IgD-negative memory B cell (primary cell): ENCODE data around the gene PROSER3. TPM values are rescaled to one million over a fixed set of nuclear protein-coding genes. Genes with fewer than 3 reads are reported as not detected.
"Not testable (repeated sequence)": the region's sequence is repeated elsewhere in the genome, so short reads cannot be mapped to it uniquely, and the experiment has no call there.

ENCODE experiments used
- H3K27ac Mint-ChIP-seq, 3 donors: one replicate each; pipeline ENCODE4 v1.8.0; 2020 to 2022; ENCODE audit warnings: mild to moderate bottlenecking in 3 of 3, mixed read lengths in 3 of 3, moderate library complexity in 1 of 3
- H3K27me3 Mint-ChIP-seq: one replicate; pipeline ENCODE4 v1.8.0; 2021; ENCODE audit warnings: mixed read lengths
- H3K36me3 Mint-ChIP-seq: one replicate; pipeline ENCODE4 v1.8.0; 2020; ENCODE audit warnings: mild to moderate bottlenecking, mixed read lengths
- H3K4me1 Mint-ChIP-seq, 3 donors: one replicate each; pipeline ENCODE4 v1.8.0; 2020 to 2022; ENCODE audit warnings: mixed read lengths in 3 of 3, mild to moderate bottlenecking in 1 of 3
- H3K4me3 Mint-ChIP-seq, 4 donors: one replicate each; pipeline ENCODE4 v1.8.0; 2020 to 2022; ENCODE audit warnings: mild to moderate bottlenecking in 4 of 4, mixed read lengths in 4 of 4, moderate library complexity in 3 of 4
- H3K9me3 Mint-ChIP-seq, 3 donors: one replicate each; pipeline ENCODE4 v1.8.0; 2020 to 2021; ENCODE audit warnings: mixed read lengths in 3 of 3, mild to moderate bottlenecking in 1 of 3
- polyA plus RNA-seq: library from polyadenylated mRNA; unstranded; fragments of 300-500 nt; fragmentation: Illumina TruSeq; gene quantifications from one replicate; pipeline ENCODE4 v1.2.3, GENCODE V29; 2021

The PROSER3 gene
- polyA plus RNA-seq, 1 donor from 2014 or later, result 7.3 TPM

GRCh38 chr19:35766571-35767104 is 8.7 kb downstream of the PROSER3 start:
- H3K27me3 Mint-ChIP-seq, result no peaks in the 10 kb centered on the region
- peaks cover 4% of the 10 kb centered on the region for H3K36me3 Mint-ChIP-seq
- no peaks in the 10 kb centered on the region for H3K4me1 Mint-ChIP-seq
- H3K27ac Mint-ChIP-seq, result no peak overlapping the region
- no peaks in the 10 kb centered on the region for H3K9me3 Mint-ChIP-seq
- H3K4me3 Mint-ChIP-seq, result no peak overlapping the region

DNA sequence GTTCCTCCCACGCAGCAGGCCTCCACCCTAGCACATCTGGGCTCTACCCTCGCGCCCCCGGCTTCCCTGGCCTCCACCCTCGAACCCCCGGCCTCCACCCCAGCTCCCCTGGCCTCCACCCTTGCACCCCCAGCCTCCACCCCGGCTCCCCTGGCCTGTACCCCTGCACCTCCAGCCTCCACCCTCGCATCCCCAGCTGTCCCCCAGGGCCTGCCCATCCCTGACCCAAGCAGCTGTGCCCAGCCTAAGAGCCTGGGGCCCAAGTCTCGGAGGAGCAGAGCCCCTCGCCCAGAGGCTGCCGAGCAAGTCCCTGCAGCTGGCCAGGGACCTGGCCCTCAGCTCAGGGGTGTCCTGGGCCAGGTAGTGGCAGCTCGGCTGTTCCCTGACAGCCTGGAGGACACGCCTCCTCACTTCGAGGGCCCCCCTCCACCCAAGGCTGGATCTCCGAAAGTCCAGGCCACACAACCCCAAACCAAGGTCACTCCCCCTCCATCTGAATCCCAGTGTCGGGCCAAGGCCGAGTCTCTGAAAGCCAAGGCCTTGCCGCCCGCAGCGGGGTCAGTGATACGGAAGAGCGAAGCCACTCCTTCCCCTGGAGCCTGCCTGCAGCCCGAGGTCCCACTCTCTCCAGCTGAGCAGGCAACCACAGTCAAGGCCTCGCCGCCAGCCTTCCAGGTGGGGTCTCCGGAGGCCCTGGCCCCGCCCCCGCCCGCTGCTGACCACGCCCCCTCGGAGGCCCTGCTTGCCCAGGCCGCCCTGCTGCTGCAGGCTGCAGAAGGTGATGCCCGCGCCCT is 9.5 kb downstream of the PROSER3 start:
- Mint-ChIP-seq H3K4me3 (no peak overlapping the region), H3K27ac (no peak overlapping the region), H3K27me3 (no peaks in the 10 kb centered on the region)

DNA sequence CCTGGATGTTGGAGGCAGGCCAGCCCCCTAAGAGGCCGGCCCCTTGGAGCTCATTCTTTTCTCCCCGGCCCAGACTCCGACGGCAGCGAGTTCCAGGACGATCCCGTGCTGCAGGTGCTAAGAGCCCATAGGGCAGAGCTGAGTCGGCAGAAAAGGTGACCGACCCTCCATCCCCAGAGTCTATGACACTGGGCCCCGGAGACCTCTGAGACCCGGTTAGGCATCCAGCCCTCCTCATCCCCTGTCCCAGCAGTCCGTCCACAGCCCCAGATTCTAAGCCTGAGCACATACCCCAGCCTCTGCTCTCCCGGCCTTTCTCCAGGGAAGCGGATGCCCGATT is 10.1 kb downstream of the PROSER3 start:
- Mint-ChIP-seq H3K4me1 (no peaks in the 10 kb centered on the region), H3K27ac (no peak overlapping the region), H3K27me3 (no peaks in the 10 kb centered on the region), H3K9me3 (no peaks in the 10 kb centered on the region), H3K4me3 (peak overlapping the region in 1 of 4 donors; percentile 36), H3K36me3 (peaks cover 4% of the 10 kb centered on the region)

More for the DNA sequence above, 9.5 kb downstream of the PROSER3 start:
- Mint-ChIP-seq H3K4me1 (no peaks in the 10 kb centered on the region), H3K36me3 (peaks cover 4% of the 10 kb centered on the region), H3K9me3 (no peaks in the 10 kb centered on the region)

DNA sequence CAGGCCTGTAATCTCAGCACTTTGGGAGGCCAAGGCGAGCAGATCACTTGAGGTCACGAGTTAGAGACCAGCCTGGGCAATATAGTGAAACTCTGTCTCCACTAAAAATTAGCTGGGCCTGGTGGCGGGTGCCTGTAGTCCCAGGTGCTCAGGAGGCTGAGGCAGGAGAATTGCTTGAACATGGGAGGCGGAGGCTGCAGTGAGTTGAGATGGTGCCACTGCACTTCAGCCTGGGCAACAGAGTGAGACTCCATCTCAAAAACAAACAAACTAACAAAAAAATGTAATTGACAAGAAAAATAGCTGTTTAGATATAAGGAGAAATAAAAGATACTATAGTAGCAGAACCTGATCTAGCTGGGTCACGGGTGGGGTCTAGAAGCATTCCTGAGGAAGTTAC is 14.4 kb downstream of the PROSER3 start:
- not testable (repeated sequence) for H3K27me3 Mint-ChIP-seq, H3K4me1 Mint-ChIP-seq, H3K4me3 Mint-ChIP-seq

DNA sequence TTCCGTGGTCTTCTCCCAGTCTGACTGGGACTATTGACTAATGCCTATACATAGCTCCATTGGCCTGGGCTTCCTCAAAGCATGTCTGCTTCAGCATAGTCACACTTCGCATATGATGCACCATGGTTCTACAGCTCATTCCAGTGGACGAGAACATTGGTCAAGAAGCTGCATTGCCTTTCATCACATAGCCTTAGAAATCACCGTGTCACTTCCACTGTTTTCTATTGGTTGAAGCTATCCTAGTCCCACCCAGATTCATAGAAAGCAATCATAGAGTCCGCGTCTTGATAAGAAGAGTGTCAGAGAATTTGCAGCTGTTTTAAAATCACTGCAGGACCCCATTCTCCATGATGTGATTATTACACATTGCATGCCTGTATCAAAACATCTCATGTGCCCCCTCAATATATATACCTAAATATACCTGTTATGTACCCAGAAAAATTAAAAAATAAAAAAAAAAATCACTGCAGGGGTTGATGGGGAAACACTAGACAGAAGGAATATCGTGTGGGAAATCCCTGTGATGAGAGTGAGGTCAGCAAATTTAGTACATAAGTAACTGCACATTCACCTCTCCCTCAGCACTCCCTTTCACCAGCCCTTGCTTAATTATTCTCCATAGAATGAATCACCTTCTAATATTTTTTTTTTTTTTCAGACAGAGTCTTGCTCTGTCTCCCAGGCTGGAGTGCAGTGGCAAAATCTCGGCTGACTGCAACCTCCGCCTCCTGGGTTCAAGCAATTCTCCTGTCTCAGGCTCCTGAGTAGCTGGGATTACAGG is 15.2 kb downstream of the PROSER3 start:
- peaks cover 0 to 10% (median 9%) of the 10 kb centered on the region in 3 donors for H3K4me1 Mint-ChIP-seq
- peak overlapping the region in 1 of 3 donors; percentile 5 for H3K27ac Mint-ChIP-seq
- H3K36me3 Mint-ChIP-seq, result peaks cover 3% of the 10 kb centered on the region
- H3K4me3 Mint-ChIP-seq, result no peak overlapping the region
- no peaks in the 10 kb centered on the region for H3K27me3 Mint-ChIP-seq
- no peaks in the 10 kb centered on the region for H3K9me3 Mint-ChIP-seq

More for the DNA sequence above, 14.4 kb downstream of the PROSER3 start:
- H3K36me3 Mint-ChIP-seq, H3K9me3 Mint-ChIP-seq: not testable (repeated sequence)
- peak overlapping the region in 1 of 3 donors; percentile 67 for H3K27ac Mint-ChIP-seq

DNA sequence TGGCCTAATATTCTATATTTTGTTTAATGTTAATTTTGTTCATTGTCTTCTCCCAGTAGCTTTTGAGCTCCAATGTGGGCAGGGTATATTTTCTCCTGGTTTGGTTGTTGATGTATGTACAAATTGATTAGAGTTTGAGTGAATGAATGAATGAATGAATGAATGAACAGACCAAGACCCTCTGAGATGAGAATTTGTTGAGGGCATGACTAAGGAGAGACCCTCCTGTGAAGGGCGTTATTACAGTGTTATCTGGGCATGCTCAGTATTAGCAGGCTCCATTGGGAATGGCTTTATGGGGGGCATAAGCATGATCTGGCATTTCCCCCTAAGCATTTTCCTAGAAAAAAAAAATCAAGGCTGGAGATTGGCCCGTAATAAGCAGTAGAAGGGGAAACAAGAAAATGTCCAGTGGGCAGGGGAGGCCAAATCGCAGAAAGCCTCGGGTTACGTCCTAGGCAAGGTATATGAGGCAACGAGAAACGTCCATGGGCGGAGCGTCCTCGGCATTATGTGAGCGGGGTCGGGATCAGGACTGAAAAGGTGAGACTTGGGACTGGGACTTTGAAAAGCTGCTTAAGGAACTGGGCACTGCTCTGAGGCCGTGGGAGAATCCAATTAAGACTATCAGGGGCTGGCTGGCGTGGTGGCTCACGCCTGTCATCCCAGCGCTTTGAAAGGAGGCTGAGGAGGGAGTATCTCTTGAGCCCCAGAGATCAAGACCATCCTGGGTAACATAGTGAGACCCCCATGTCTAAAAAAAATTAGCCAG is 16.5 kb downstream of the PROSER3 start:
- H3K4me1 Mint-ChIP-seq, result peaks cover 0 to 10% (median 9%) of the 10 kb centered on the region in 3 donors
- H3K9me3 Mint-ChIP-seq, result no peaks in the 10 kb centered on the region
- H3K36me3 Mint-ChIP-seq, result peaks cover 4% of the 10 kb centered on the region
- peak overlapping the region; percentile 54 to 94 (median 82) for H3K4me3 Mint-ChIP-seq
- H3K27ac Mint-ChIP-seq, result peak overlapping the region in 1 of 3 donors; percentile 92
- no peaks in the 10 kb centered on the region for H3K27me3 Mint-ChIP-seq

DNA sequence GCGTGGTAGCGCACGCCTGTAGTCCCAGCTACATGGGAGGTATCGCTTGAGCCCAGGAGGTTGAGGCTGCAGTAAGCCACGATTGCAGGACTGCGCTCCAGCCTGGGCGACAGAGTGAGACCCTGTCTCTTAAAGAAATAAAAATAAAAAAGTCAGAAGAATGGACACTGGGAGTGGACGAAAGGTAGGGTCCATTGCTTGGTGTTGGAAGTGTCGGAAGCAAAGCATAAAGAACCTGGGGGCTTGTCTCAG is 17.0 kb downstream of the PROSER3 start:
- no peaks in the 10 kb centered on the region for H3K27me3 Mint-ChIP-seq

GRCh38 chr19:35775298-35776101 is 17.5 kb downstream of the PROSER3 start, which contains the start of gene ARHGAP33:
ARHGAP33 (plus strand) TSS chr19:35775564; CDS start chr19:35775659, 95 bp downstream.
- H3K4me1 Mint-ChIP-seq, result peaks cover 0 to 10% (median 9%) of the 10 kb centered on the region in 3 donors
- peak within 1 kb of the TSS; percentile 79 to 94 (median 88) for H3K4me3 Mint-ChIP-seq
- peaks cover 6% of the 10 kb centered on the region for H3K36me3 Mint-ChIP-seq
- no peaks in the 10 kb centered on the region for H3K9me3 Mint-ChIP-seq
- H3K27me3 Mint-ChIP-seq, result no peaks in the 10 kb centered on the region
- peak within 1 kb of the TSS in 1 of 3 donors; percentile 92 for H3K27ac Mint-ChIP-seq

More for the DNA sequence above, 17.0 kb downstream of the PROSER3 start:
- Mint-ChIP-seq H3K9me3 (no peaks in the 10 kb centered on the region), H3K4me1 (peaks cover 0 to 10% (median 9%) of the 10 kb centered on the region in 3 donors), H3K4me3 (peak overlapping the region; percentile 79 to 94 (median 88)), H3K27ac (peak overlapping the region in 1 of 3 donors; percentile 92), H3K36me3 (peaks cover 6% of the 10 kb centered on the region)

- H3K4me1 Mint-ChIP-seq, result peaks cover 0 to 10% (median 9%) of the 10 kb centered on the region in 3 donors
- H3K4me3 Mint-ChIP-seq, result peak overlapping the region; percentile 71 to 87 (median 80)
- no peaks in the 10 kb centered on the region for H3K9me3 Mint-ChIP-seq
- peak overlapping the region in 2 of 3 donors; percentile 43 to 68 for H3K27ac Mint-ChIP-seq
- H3K36me3 Mint-ChIP-seq, result peaks cover 6% of the 10 kb centered on the region
- H3K27me3 Mint-ChIP-seq, result no peaks in the 10 kb centered on the region
These were observed 18.3 kb downstream of the PROSER3 start for GRCh38 chr19:35776102-35776788.

DNA sequence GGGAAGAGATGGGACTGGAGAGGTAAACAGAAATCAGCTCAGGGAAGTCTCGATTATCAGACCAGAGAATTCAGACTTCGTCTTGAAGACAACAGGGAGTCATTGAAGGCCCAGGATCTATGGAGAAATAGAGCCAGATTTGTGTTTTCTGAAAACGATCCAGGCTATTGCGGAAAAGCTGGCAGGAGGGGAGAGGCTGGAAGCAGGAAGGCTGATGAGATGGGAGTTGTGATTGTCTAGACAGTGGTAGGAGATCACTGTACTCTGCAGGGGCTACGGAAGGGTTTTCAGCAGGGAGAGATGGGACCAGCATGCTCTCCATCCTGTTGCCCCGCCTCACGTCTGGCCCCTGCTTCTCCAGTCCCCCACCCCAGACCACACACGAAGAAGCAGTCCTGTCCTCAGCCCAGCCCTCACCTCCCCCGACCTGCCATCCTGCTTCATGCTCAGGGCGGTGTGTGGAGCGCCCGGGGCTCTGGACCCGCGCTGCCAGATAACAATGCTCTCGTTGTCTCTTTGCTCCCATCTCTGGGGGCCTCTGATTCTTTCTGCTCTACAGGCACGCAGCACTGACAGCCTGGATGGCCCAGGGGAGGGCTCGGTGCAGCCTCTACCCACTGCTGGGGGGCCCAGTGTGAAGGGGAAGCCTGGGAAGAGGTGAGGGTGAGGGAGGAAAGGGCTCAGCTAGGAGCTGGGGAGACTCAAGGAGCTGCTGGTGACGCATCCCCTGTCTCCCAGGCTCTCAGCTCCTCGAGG is 19.3 kb downstream of the PROSER3 start:
- Mint-ChIP-seq H3K27ac (peak overlapping the region in 2 of 3 donors; percentile 68 to 85), H3K9me3 (no peaks in the 10 kb centered on the region), H3K27me3 (no peaks in the 10 kb centered on the region), H3K4me1 (peaks cover 0 to 10% (median 9%) of the 10 kb centered on the region in 3 donors), H3K36me3 (peaks cover 6% of the 10 kb centered on the region), H3K4me3 (peak overlapping the region; percentile 65 to 84 (median 74))

GRCh38 chr19:35777961-35778360 is 20.0 kb downstream of the PROSER3 start:
- no peaks in the 10 kb centered on the region for H3K27me3 Mint-ChIP-seq
- H3K4me3 Mint-ChIP-seq, result peak overlapping the region in 2 of 4 donors; percentile 65 to 68
- H3K36me3 Mint-ChIP-seq, result peaks cover 6% of the 10 kb centered on the region
- H3K9me3 Mint-ChIP-seq, result no peaks in the 10 kb centered on the region
- H3K4me1 Mint-ChIP-seq, result peaks cover 2 to 10% (median 9%) of the 10 kb centered on the region in 3 donors
- no peak overlapping the region for H3K27ac Mint-ChIP-seq

- peaks cover 6% of the 10 kb centered on the region for H3K36me3 Mint-ChIP-seq
- H3K9me3 Mint-ChIP-seq, result no peaks in the 10 kb centered on the region
- no peaks in the 10 kb centered on the region for H3K27me3 Mint-ChIP-seq
- peaks cover 6 to 10% (median 9%) of the 10 kb centered on the region in 3 donors for H3K4me1 Mint-ChIP-seq
- H3K4me3 Mint-ChIP-seq, result peak overlapping the region in 1 of 4 donors; percentile 25
- H3K27ac Mint-ChIP-seq, result no peak overlapping the region
These were observed 21.1 kb downstream of the PROSER3 start for GRCh38 chr19:35779033-35779432.

DNA sequence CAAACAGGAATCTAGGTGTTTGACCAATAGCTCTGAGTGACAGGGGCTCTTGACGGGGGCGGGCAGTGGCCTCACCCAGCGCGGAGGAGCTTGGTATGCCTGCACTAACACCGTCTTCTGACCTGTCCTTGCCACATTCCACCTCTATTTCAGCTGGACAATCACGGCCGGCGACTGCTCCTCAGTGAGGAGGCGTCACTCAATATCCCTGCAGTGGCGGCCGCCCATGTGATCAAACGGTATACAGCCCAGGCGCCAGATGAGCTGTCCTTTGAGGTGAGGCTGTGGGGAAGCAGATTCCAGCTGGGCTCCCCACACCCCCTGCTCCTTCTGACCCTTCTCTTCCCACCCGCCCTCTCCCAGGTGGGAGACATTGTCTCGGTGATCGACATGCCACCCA is 22.1 kb downstream of the PROSER3 start:
- Mint-ChIP-seq H3K27ac (no peak overlapping the region), H3K4me1 (peaks cover 4 to 8% (median 6%) of the 10 kb centered on the region in 3 donors), H3K4me3 (no peak overlapping the region), H3K9me3 (no peaks in the 10 kb centered on the region), H3K36me3 (peaks cover 6% of the 10 kb centered on the region), H3K27me3 (no peaks in the 10 kb centered on the region)
